H1 (cell line): ENCODE results near the gene AMN. TPM values are rescaled to one million over a fixed set of nuclear protein-coding genes. Genes with fewer than 3 reads are reported as not detected.

Source experiments
- ATF2 ChIP-seq: IDR thresholded peaks from 2 replicates; pipeline ENCODE4 v1.6.1; 2012; ENCODE audit warnings: low read length, inconsistent platforms
- ATF3 ChIP-seq: IDR thresholded peaks from 2 replicates; pipeline ENCODE4 v1.6.1; 2011; ENCODE audit warnings: low read depth, mild to moderate bottlenecking, low read length; ENCODE audit not compliant: insufficient read depth
- CBX5 ChIP-seq: fragments of 300-800, 300-1000 bp; sonication (generic); IDR thresholded peaks from 2 replicates; pipeline ENCODE4 v1.7.1; 2016; ENCODE audit warnings: antibody characterized with exemption, low read length, low read depth
- EP300 ChIP-seq, 2 experiments: IDR thresholded peaks; 1 replicate in 1 of 2; 2 replicates in 1 of 2; pipeline ENCODE4 v1.6.1; 2011 to 2012; ENCODE audit warnings: low read depth in 2 of 2, low read length in 2 of 2, mild to moderate bottlenecking in 2 of 2, borderline replicate concordance in 1 of 2, inconsistent platforms in 1 of 2, moderate library complexity in 1 of 2
- POU5F1 ChIP-seq: IDR thresholded peaks from 2 replicates; pipeline ENCODE4 v1.6.1; 2011; ENCODE audit warnings: low read depth, mild to moderate bottlenecking, low read length, moderate library complexity
- RFX5 ChIP-seq: IDR thresholded peaks from 2 replicates; pipeline ENCODE4 v1.6.1; 2011; ENCODE audit warnings: low read depth, low read length, improper control_type of control experiment, borderline replicate concordance
- polyA plus RNA-seq, 7 experiments: library from polyadenylated mRNA; depleted of rRNA in 3 of 7; stranded (reverse) in 5 of 7; unstranded in 2 of 7; fragments of >200 nt in 5 of 7; fragments of 200-250 nt in 2 of 7; gene quantifications; 1 replicate in 5 of 7; 2 replicates in 1 of 7; 4 replicates in 1 of 7; pipeline versions ENCODE4 v1.2.1 to v1.2.3, GENCODE V29; 2011 to 2013; ENCODE audit warnings: missing spikeins in 2 of 7, mixed read lengths in 2 of 7
- total RNA-seq: library from RNA; stranded (reverse); fragmentation: NEBNext Ultra II Directional; extraction: Animal tissue kit (Norgen Biotek cat#: 25700); gene quantifications from 2 replicates; pipeline ENCODE4 v1.2.1, GENCODE V29; 2021

Gene AMN
- total and polyA plus RNA-seq, 2 of the 8 experiments (the other 6 are each of a cell fraction or from before 2014, with no cell fraction given): 0.77 to 1.5 TPM

- TF ChIP-seq ATF2 (no peak), RFX5 (no peak), ATF3 (no peak), EP300 (IDR thresholded peaks at IDR 0.05; ENCODE audit: borderline replicate concordance in 1 of 2, low read depth in 2 of 2, low read length in 2 of 2) (no peak), CBX5 (no peak), POU5F1 (no peak)
These were observed 3.2 kb downstream of the AMN start (continued) for GRCh38 chr14:102925646-102926045.
